Measurements from ENCODE around the gene ATP1A3.

ATP1A3 gene

GRCh38 chr19:41927497-41928192 is 66.4 kb downstream of the ATP1A3 start:
- peak in 1 of 2 experiments; percentile 39 for DNase-seq

- DNase-seq: no peak
Observed at GRCh38 chr19:41926763-41927496, 67.1 kb downstream of the ATP1A3 start.

- DNase-seq: no peak
Observed at GRCh38 chr19:41926028-41926762, 67.8 kb downstream of the ATP1A3 start.

- DNase-seq: no peak
Observed at GRCh38 chr19:41925208-41926003, 68.6 kb downstream of the ATP1A3 start.

GRCh38 chr19:41924151-41925145 is 69.6 kb downstream of the ATP1A3 start:
- no peak for DNase-seq

GRCh38 chr19:41923045-41923788 is 70.8 kb downstream of the ATP1A3 start:
- DNase-seq: no peak

GRCh38 chr19:41922585-41922984 is 71.4 kb downstream of the ATP1A3 start:
- no peak for DNase-seq

- no peak for DNase-seq
Observed at GRCh38 chr19:41921577-41922576, 72.2 kb downstream of the ATP1A3 start.

- DNase-seq: no peak
Observed at GRCh38 chr19:41920882-41921576, 73.0 kb downstream of the ATP1A3 start.

- no peak for DNase-seq
Observed at GRCh38 chr19:41919948-41920712, 73.9 kb downstream of the ATP1A3 start.

- DNase-seq: no peak
Observed at GRCh38 chr19:41918653-41919244, 75.3 kb downstream of the ATP1A3 start.

GRCh38 chr19:41918095-41918494 is 75.9 kb downstream of the ATP1A3 start:
- DNase-seq: no peak

- DNase-seq: no peak
Observed at GRCh38 chr19:41917676-41918075, 76.4 kb downstream of the ATP1A3 start.
